Left colon (tissue), 2 donors: ENCODE results near the gene PRKN. TPM values are rescaled to one million over a fixed set of nuclear protein-coding genes. Genes with fewer than 3 reads are reported as not detected.

ENCODE experiments used
- ATAC-seq: fragments of 200-7000 bp; cut with Tn5 transposase; one replicate; pipeline ENCODE4 v1.9.1; 2020; ENCODE audit warnings: mild to moderate bottlenecking, moderate library complexity
- DNase-seq, 2 donors: peaks; one replicate each; pipeline ENCODE4 v3.0.0-alpha.2; 2020
- intact Hi-C, 2 donors: fragments of 100-400 bp; cut with DNase I in 1 of 2; cut with micrococcal nuclease in 1 of 2; formaldehyde crosslinking; loops; one replicate each; pipeline versions ENCODE4 v1.11.2 to v1.14.0; 2022; cut with DNase I, micrococcal nuclease
- total RNA-seq, 2 donors: library from RNA; stranded (reverse); fragmentation: NEBNext Ultra II Directional; extraction: Animal tissue kit (Norgen Biotek cat#: 25700); gene quantifications; one replicate each; pipeline ENCODE4 v1.2.1, GENCODE V29; 2021
- donor health status: DM: no; HTN: no; CAD: no.
- donor health status: DM: yes; HTN: yes; CAD: no.

Gene PRKN
- total RNA-seq, 2 donors from 2014 or later: 5.4 to 5.5 TPM

DNA sequence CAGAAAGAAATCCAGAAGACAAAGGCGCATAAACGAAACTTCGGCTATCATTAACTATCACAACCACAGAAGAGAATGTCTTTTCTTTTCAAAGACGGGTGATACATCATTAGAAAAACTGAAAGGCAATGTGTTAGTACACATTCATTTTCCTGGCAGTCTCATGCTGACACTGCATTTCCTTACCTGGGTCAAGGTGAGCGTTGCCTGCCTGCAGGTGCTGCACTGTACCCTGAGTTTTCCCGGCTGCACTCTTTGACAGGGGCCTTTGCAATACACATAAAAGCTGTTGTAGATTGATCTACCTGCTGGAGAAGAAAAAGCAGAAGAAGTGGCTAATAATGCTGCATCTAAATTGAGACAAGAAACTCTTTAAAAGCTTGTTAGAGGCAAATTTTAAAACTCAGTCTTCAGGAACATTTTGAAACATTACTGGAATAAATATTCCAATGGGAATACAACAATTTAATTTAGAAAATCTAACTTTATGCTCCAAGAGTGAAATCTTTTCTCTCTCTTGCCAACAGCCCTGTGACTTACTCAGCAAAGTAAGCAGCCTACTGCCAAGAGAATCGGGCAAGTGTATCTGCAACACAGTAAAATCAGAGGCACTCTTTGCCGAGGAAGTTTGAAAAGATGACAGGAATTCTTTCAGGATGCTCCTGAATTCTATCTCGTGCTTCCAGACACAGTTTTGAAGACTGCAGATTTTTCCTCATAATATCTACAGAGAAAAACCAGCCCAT, 526.4 kb downstream of the PRKN start:
- no peak for ATAC-seq
- intact Hi-C loops: no loop called here

DNA sequence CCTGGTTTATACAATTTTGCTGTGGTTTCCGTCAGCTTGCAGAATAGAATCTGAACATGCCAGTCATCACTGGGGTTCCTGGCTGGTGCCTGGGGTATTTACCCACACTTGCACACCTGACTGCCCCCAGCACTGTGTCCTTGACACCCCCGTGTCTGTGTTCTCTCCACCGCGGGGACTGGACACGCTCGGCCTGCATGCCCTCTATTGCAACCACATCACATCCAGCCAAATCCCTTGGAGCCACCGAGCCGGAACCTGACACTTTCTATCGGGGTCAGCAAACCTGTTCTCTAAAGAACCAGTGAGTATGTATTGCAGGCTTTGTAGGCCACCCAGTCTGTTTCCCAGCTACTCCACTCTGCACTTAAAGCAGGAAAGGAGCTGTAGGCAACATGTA, 527.5 kb downstream of the PRKN start:
- no peak for ATAC-seq
- no peak for DNase-seq
- intact Hi-C loops: no loop called here

More for the DNA sequence above, 526.4 kb downstream of the PRKN start:
- no peak for DNase-seq

DNA sequence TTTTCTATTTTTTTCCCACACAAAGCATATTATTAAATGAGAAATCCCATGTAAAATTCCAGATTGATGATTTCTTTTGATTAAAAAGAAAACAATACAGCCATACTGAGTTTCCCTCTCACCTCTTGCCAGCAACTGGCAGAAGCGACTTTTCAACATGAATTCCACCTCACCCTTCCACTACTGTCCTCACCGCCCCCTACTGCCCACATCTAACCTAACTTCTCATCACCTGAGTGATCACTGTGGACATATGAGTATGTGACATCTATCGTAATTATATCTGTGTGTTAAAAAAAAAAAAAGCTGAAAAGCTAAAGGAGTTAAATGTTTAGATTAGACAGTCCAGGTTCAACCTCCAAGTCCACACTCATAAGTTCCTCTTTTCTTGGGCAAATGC, 528.6 kb downstream of the PRKN start:
- intact Hi-C loops: no loop called here
- no peak for DNase-seq
- no peak for ATAC-seq

DNA sequence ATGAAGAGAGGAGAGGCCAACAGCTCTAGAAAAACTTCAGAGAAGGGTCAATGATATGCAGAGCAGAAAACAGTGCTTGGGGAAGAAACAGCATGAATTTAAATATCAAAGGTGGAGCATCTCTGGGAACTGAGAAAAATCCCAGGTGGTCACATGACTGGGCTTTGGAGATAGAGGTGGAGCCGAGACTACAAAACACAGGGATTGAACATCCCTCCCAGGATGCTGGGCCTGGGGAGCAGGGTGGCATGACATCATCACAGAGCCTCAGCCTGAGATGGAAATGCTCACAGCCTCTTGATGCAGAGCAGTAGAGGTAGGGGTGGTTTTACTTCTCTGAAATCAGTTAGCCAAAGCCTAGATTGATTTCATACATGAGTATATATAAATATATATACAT, 529.5 kb downstream of the PRKN start:
- no peak for DNase-seq
- intact Hi-C loops: no loop called here
- ATAC-seq: no peak

DNA sequence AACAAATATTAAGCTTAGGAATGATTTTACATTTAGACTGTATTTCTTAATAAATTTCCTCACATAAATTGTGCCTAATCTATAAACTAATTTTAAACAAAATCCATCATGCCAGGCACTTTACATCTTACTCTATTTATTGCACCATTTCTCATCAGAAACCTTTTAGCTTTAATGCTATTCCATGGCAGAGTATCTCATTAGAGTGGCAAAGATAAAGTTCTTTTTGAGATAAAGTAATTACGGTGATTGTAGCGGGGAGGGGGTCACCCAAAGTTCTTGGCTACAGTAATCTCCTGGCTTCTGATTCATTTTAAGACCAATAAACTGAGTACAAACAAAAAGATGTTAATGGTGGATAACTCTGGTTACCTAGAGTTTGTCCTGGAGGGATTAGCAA, 532.1 kb downstream of the PRKN start:
- intact Hi-C loops: no loop called here
- DNase-seq (no peak), ATAC-seq (no peak)

DNA sequence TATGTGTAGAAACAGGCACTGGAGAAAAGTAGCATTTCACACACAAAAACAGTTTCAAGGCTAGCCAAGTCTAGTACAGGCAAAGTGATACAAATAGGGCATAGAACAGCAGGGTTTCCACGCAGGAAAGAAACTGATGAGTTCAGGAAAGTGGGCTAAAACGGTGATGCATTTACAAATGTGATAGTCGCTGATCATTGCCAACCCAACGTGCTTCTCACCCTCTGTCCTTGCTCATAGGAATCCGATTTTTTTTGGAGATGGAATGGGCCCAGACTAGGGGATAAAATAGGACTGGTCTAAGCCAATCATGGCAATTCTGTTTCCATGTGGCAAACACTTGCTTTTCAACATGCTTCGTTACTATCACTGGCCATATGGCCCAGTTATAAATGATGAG, 536.6 kb downstream of the PRKN start:
- intact Hi-C loops: no loop called here
- no peak for ATAC-seq
- DNase-seq: no peak

DNA sequence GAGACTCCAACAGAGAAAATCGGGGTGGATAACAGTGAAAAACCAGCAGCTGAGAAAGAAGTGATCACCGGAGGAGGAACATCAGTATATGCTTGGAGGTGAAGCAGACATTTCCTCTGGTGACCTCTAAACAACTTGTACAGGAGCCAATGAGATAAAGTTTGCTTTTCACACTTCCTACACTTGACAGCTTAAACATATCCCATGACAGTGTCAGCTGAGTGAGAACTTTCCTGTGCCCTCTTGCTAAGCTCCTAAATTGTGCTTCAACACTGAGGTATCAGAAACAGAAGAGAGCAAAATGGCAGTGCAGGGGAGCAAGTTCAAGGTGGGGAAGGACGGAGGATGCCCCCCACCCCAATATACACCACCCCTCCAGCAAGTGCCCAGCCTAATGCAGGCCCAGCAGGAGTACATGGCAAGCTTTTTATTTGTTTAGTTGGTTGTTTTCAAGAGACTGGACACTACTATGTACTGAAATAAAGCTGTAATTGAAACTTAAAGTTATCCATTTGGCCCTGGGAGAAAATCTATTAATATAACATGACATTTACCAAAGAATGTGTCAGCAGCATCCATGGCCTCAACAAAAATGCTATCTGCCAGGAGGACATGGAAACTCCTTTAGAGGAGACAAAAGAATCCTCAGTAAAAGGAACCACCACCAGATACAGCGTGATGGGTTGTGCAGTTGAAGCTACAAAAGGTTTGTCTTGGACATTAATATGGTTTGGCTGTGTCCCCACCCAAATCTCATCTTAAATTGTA, 540.2 kb downstream of the PRKN start:
- DNase-seq (no peak), ATAC-seq (no peak)
- intact Hi-C loops: no loop called here

DNA sequence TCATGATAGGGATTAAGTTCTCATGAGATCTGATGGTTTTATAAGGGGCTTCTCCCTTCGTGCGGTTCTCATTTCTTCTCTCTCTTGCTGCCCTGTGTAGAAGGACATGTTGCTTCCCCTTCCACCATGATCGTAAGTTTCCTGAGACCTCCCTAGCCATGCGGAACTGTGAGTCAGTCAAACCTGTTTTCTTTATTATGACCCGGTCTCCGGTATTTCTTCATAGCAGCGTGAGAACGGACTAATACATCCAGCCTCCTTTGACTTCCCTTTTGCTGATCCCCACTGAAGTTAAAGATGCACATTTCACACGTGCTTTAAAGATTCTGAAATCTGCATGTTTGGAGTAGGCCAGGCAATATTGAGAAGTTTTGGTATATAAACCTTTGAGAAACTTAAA, 543.1 kb downstream of the PRKN start:
- intact Hi-C loops: no loop called here
- no peak for ATAC-seq
- DNase-seq: no peak

DNA sequence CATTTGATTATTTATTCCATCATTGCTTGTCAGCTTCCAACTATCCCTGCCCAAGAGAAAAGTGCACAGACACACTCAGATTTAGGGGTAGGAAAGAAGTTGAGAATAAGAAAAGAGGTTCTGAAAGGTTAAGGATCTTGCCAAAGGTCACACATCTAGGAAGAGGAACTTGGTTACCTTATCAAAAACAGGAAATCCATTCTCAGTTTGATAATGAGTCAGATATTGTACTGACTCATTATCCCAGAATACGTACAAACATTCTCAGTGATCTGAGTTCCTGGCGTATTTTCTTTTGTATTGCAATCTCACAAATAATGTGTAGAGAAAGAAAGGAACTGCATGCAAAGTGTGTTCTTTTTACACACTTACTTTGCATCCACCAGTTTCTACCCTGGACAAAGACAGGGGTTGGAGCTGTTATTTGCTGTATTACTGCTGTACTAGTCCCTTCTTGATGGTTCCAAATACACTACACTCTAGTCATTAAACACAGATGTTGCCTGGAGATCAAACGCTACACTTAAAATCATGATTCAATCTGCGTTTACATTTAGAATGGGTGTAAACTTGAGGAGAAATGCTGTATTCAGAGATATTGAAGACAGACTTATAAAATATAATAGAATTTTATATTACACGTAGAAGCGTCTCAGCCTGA, 545.7 kb downstream of the PRKN start:
- ATAC-seq (no peak), DNase-seq (no peak)
- intact Hi-C loops: no loop called here

DNA sequence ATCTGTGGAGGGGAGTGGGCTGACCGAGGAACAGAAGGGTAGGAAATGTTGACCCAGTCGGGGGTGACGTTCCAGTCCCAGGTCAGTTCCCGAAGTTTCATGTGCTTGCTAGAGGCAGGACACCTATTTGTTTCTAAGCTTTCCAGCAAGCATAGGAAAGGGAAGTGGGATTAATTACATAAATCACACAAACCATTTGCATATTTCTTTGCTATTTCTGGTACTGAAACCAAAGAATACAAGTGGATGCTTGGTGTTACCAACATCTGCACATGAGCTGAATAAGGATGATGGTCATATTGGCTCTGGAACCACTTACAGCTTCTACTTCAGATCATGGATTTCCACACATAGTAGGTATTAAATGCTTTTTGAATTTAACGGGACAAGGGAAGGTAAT, 546.5 kb downstream of the PRKN start:
- intact Hi-C loops: no loop called here
- no peak for ATAC-seq

DNA sequence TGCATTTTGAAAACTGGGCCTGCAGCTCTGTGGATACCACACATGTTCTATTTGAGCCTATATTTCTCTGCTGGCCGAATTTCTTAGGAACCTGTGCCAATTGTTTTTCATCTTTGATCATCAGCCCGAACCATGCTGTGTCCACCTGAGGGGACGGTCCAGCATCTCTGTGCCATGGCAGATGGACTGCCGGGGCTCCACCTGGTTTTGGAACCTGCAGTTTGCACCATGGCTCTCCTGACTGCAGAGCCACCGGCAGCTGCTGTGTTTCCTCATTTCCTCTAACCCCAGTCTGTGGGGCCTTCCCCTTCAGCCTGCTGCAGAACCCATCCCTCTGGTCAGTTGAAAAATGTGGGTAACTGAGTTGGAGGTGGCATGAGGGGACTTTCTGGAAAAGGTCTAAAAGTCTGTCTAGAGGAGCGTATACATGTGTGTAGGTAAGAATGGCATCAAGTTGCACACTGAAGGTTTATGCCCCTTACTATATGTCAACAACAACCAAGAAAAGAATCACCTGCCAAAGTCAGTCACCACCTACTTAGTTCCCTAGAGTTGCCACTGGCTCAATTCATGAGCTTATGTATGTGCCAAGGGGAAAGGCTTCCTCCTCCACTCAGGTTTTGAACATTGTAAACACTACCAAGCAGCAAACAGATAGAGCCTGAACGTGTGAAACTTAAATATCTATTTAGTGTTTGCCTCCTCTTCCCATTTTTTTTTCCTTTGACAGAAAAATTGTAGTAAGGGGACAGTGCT, 548.2 kb downstream of the PRKN start:
- no peak for DNase-seq
- ATAC-seq: no peak
- intact Hi-C loops: no loop called here

More for the DNA sequence above, 546.5 kb downstream of the PRKN start:
- DNase-seq: no peak

DNA sequence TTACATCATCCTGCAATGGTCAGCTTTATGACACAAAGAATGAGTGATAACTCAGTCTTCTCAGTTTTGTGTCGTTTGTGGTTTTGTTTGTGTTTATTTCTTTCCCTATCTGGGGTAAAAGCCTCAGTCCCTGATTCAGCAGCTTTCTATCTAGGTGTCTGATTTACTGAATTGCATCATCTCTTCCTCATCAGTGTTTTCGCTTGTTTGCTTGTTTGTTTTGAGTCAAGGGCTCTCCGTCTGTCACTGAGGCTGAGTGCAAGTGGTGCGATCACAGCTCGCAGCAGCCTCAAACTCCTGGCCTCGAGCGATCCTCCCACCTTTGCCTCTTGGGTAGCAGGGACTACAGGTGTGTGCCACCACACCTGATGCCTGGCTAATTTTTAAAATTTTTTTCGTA, 548.9 kb downstream of the PRKN start:
- ATAC-seq (no peak), DNase-seq (no peak)
- intact Hi-C loops: no loop called here

DNA sequence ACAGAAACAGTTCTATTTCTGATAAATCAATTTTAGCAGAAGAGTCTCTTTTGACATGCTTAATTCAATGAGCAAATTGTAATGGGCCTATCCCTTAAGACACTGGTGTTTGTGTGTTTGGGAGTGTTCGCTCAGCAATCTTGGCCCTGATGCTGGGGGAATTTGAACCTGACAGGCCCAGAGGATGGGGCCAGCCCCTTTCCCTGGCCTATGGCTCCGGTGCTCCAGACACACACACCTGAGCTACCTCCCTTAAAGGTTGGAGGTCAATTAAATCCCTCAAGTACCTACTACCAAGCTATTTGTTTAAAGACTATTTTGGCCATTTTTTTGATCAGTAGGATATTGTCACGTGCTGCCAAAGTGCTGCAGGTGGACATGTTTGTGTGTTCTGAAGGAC, 549.3 kb downstream of the PRKN start:
- no peak for DNase-seq

DNA sequence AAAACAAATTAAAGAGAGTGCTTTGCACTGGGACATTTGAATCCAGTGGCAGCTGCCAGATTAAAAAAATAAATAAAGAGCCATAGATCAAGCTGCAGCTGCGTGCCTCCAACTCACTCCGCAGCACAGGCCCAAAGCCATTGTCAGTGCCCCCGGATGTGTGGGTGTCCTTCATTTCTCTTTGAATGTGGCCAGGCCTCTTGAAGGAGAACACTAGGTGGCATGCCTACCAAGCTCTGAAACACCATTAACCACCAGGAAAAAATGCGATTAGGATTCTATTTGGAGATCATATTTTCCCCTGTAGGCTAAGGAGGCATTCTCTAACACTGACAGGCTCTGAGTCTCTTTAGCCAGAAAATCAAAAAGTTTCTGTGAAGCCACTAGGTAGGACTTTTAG, 549.8 kb downstream of the PRKN start:
- no peak for DNase-seq
- intact Hi-C loops: no loop called here
- no peak for ATAC-seq

More for the DNA sequence above, 549.3 kb downstream of the PRKN start:
- ATAC-seq: no peak
- intact Hi-C loops: no loop called here

DNA sequence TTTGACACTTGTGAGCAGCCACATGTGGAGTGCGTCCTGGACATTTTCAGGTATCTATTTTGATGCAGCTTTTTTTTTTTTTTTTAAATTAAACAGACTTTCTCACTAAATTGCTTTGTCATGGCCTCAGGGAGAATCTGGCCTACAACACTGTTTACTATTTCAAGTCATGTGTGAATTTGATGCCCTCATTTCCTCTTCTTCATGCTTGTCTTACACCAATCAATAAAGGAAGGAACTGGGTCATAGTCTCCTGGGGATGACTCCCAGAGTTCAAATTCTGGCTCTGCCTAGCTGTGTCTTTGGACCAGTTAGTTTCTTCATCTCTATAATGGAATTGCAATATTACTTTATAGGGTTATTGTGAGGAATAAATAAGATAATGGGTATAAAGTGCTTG, 554.1 kb downstream of the PRKN start:
- no peak for ATAC-seq
- intact Hi-C loops: no loop called here
- no peak for DNase-seq

DNA sequence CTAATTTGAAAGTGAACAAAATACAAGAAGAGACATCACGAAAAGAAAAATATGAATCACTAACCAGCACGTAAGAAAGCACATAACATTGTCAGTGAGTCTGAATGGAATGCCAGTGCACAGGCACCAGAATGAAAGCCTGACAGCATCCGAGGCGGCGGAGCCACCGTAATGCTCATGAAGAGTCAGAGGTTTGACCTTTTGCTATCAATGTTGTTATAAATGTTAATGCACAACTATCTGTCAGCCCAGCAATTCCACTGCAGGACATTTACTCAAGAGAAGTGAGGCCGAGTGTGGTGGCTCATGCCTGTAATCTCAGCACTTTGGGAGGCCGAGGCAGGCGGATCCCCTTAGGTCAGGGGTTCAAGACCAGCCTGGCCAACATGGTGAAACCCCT, 562.1 kb downstream of the PRKN start:
- intact Hi-C loops: no loop called here
- DNase-seq (no peak), ATAC-seq (no peak)

DNA sequence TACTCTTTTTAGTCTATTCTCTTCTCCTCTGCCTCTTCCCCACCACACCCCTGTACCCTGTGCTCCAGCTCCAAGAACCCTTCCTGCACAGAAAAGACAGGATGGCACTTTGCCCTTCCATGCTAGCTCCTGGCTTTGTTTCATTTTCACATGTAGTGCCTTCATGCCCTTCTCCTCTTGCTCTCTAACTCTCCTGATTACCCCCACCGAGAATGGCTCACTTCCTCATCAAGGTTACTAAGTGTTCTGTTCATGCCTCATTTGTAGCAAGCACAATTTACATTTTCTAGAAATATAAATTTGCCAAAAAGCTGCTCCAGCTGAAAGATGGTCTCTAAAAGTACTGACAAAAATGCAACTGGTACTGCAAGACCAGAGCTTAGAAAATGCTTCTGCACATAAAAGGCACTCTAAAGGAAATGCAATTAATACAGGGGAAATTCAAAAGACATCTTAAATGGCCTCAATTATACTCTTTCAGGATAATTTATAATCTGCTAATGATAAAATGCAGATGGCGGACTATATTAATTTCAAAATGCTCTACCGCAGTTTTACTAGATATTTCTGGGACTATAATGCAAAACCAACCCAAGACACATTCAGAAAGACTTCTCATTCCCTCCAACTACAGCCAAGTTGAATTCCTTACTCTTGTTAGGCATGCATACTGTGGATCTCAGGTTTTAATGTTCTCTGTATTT, 570.2 kb downstream of the PRKN start:
- intact Hi-C loops: no loop called here
- no peak for ATAC-seq
- DNase-seq: no peak

DNA sequence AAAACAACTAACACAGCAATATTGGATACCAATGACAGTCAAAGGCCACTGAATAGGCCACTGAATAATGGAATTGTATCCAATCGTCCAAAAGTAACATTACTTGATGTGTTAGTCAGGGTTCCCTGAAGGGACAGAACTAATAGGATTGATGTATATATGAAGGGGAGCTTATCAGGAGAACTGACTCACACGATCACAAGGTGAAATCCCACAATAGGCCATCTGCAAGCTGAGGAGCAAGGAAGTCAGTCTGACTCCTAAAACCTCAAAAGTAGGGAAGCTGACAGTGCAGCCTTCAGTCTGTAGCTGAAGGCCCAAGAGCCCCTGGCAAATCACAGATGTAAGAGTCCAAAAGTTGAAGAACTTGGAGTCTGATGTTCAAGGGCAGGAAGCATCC, 571.4 kb downstream of the PRKN start:
- DNase-seq (no peak), ATAC-seq (no peak)
- intact Hi-C loops: no loop called here

DNA sequence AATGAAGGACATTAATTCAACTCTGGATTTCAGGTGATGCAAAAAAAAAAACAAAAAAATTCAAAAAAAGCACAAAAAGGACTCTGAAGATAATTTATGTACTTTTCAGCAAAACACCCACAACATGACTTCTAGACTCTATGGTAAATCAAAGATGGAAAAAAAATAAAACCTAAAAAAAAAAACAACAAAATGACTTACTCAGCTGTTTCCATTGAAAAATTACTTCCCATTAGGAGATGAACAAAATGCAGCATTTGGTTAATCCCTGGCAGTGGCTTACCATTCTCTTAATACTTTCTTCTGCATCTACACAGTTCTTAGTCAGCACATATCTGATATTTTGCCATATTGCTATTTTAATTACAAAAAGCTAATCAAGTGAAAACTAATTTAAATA, 572.6 kb downstream of the PRKN start:
- DNase-seq (no peak), ATAC-seq (no peak)
- intact Hi-C loops: no loop called here
